NB4 (cell line): ENCODE data around the gene GAPVD1.

Source experiments
- DNase-seq: peaks from one replicate; pipeline ENCODE4 v3.0.0; 2010; ENCODE audit warnings: low read depth
- H3K4me3 ChIP-seq: one replicate; pipeline ENCODE4 v1.5.1; 2011; ENCODE audit warnings: mild to moderate bottlenecking, low read depth, low read length, moderate library complexity
- MYC ChIP-seq: IDR thresholded peaks from 2 replicates; pipeline ENCODE4 v1.6.1; 2011; ENCODE audit warnings: low read depth, low read length
- POLR2A ChIP-seq: IDR thresholded peaks from 2 replicates; pipeline ENCODE4 v1.6.1; 2011; ENCODE audit warnings: mild to moderate bottlenecking; ENCODE audit not compliant: insufficient read length; ENCODE audit errors: extremely low read depth
- TF ChIP-seq, protein P1 (sequence below): IDR thresholded peaks from one replicate; pipeline ENCODE4 v1.5.1; 2012; ENCODE audit warnings: low read depth, low read length
- TF ChIP-seq, protein P2 (sequence below): IDR thresholded peaks from 2 replicates; pipeline ENCODE4 v1.6.1; 2011; ENCODE audit warnings: low read depth, low read length

The GAPVD1 gene

GRCh38 chr9:125415583-125416460 is 154.2 kb downstream of the GAPVD1 start:
- TF ChIP-seq, protein P1, sequence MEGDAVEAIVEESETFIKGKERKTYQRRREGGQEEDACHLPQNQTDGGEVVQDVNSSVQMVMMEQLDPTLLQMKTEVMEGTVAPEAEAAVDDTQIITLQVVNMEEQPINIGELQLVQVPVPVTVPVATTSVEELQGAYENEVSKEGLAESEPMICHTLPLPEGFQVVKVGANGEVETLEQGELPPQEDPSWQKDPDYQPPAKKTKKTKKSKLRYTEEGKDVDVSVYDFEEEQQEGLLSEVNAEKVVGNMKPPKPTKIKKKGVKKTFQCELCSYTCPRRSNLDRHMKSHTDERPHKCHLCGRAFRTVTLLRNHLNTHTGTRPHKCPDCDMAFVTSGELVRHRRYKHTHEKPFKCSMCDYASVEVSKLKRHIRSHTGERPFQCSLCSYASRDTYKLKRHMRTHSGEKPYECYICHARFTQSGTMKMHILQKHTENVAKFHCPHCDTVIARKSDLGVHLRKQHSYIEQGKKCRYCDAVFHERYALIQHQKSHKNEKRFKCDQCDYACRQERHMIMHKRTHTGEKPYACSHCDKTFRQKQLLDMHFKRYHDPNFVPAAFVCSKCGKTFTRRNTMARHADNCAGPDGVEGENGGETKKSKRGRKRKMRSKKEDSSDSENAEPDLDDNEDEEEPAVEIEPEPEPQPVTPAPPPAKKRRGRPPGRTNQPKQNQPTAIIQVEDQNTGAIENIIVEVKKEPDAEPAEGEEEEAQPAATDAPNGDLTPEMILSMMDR, result no peak
- no peak for TF ChIP-seq POLR2A
- TF ChIP-seq, protein P2, sequence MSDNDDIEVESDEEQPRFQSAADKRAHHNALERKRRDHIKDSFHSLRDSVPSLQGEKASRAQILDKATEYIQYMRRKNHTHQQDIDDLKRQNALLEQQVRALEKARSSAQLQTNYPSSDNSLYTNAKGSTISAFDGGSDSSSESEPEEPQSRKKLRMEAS, result no peak
- TF ChIP-seq MYC, result no peak
- H3K4me3 ChIP-seq, result no peak overlapping the region
- no peak for DNase-seq

DNA sequence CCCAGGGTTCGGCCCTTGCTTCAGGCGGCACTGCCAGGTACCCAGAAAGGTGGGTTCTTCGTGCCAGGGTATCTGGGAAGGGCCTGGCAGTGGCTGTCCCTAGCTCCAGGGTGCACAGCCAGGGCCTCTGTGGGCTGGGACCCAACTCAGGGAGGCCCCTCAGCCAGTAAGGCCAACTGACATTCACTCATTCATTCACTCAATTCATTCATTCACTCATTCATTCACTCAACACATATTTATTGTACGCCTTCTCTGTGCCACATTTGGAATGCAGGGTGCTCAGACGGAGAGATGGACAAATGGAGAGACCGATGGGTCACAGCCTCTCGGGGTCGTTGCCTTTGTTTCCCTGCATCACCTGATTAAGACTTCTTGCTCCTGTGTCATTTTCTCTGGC is 154.9 kb downstream of the GAPVD1 start:
- DNase-seq, result no peak
- TF ChIP-seq, protein P1, result no peak
- TF ChIP-seq, protein P2, result no peak
- TF ChIP-seq MYC (no peak), POLR2A (no peak)

More for the DNA sequence above, 154.9 kb downstream of the GAPVD1 start:
- no peak overlapping the region for H3K4me3 ChIP-seq
